VCaP (cell line): ENCODE results near the gene NCSTN.

Source experiments
- H3K27ac ChIP-seq: fragments of 450-650 bp; 2 replicates; pipeline ENCODE4 v1.5.1; 2017
- TF ChIP-seq, protein P1 (sequence below): fragments of 450-650 bp; conservative IDR thresholded peaks from 2 replicates; pipeline ENCODE4 v1.5.1; 2017; ENCODE audit warnings: mild to moderate bottlenecking, moderate library complexity

NCSTN gene

DNA sequence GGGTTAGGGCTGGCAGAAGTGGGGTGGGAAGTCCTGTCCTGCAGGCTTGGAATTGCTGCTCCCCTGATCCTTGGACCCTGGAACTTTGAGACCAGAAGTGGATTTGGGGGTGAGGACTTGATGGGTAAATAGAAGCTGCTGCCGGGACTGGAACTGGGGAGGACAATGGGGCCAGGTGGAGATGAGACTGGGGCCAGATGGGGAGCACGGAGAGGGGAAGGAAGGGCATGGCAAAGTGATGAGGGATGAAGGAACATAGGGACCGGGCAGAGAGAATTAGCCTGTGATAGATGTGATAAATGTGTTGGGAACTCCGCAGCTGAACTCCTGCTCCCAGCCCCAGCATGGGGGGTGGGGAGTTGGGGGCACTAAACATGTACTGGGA is 24.3 kb downstream of the NCSTN start:
- no peak overlapping the region for H3K27ac ChIP-seq
- TF ChIP-seq, protein P1, sequence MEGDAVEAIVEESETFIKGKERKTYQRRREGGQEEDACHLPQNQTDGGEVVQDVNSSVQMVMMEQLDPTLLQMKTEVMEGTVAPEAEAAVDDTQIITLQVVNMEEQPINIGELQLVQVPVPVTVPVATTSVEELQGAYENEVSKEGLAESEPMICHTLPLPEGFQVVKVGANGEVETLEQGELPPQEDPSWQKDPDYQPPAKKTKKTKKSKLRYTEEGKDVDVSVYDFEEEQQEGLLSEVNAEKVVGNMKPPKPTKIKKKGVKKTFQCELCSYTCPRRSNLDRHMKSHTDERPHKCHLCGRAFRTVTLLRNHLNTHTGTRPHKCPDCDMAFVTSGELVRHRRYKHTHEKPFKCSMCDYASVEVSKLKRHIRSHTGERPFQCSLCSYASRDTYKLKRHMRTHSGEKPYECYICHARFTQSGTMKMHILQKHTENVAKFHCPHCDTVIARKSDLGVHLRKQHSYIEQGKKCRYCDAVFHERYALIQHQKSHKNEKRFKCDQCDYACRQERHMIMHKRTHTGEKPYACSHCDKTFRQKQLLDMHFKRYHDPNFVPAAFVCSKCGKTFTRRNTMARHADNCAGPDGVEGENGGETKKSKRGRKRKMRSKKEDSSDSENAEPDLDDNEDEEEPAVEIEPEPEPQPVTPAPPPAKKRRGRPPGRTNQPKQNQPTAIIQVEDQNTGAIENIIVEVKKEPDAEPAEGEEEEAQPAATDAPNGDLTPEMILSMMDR = no peak

DNA sequence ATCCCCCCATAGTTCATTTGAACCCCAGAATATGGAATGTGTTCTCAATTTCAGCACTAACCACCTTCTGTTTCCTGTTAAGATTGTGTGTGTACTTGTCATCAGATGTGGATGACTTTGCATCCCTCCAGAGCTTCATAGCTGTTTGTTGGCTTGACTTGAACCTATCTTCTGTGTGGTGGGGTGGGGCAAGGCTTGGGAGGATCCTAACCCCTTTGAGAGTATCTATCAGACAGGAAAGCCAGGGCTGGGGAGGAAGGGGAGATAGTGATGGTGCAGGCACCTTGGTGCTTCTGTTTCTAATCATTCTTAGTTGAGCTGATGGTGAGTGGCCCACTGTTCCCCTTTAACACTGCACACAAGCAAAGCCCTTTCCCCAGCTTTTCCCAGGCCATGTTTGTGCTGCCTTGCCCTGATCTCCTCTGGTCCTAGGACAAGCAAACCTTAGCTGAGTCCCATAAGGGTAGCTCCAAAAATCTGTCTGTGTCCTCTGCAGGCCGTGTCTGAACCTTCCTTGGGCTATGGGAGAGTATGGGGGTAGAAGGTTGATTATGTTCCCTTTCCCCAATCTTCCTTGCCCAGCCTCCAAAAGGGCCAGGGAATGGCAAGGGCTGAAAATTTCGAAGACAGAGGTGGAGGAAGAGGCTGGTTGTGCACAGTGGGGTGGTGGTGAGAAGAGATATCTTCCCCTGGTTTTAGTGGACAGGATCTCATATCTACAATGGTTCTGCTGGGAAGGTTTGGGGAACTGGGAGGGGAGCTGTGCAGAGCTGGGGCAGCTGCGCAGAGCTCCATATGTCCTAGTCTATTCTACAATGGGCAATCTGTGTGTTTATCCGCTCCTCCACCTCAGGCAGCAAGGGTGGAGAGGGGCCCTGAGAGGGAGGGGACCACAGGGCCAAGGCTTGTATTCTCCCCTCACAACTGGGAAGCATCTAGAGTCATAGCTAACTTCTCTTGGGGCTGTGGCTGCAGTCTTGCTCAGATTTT is 25.0 kb downstream of the NCSTN start:
- TF ChIP-seq, protein P1 = no peak
- no peak overlapping the region for H3K27ac ChIP-seq

DNA sequence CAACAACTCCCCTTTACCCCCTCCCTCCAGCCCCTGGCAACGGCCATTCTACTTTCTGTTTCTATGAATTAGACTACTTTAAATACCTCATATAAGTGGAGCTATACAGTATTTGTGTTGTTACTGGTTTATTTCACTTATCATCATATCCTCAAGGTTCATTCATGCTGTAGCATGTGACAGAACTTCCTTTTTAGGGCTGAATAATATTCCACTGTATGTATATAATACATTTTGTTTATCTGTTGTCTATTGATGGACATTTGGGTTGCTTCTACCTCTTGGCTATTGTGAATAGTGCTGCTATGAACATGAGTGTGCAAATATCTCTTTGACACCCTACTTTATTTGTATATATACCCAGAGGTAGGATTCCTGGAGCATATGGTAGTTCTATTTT is 25.9 kb downstream of the NCSTN start:
- H3K27ac ChIP-seq = no peak overlapping the region
- TF ChIP-seq, protein P1 = no peak

DNA sequence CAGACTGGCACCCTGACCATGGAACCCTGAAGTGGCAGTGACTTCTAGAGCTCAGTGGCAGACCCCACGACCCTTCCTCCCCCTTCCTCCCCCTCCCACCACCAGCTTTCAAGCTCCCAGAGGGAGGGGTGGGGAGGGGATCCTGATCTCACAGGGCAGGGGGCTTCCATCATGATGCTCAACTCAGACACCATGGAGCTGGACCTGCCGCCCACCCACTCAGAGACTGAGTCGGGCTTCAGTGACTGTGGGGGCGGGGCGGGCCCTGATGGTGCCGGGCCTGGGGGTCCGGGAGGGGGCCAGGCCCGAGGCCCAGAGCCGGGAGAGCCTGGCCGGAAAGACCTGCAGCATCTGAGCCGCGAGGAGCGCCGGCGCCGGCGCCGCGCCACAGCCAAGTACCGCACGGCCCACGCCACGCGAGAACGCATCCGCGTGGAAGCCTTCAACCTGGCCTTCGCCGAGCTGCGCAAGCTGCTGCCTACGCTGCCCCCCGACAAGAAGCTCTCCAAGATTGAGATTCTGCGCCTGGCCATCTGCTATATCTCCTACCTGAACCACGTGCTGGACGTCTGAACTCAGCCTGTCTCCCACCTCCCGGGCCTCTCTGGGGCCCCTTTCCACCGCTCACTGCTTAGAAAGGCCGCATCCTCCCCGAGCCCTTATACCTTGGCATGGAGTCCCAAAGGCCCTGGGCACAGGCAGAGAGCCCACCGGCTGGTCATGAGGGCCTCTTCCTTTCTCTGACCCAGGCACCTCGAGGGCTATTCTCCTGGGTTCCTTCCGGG is 27.6 kb downstream of the NCSTN start:
- TF ChIP-seq, protein P1 = no peak
- H3K27ac ChIP-seq = no peak overlapping the region

DNA sequence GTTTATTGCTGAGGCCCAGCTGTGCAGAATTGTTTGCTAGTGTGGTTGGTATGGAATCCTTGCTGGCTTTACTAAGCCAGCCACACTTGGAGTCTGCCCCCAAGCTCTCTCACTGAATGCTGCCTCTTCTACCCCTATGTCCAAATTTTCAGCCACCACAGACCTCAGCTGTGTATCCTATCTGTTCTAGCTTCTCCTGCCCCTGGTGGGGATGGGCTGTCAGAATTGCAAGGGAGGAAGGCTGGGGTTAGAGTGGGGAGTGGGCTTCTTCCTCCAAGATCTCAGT is 28.1 kb downstream of the NCSTN start:
- no peak overlapping the region for H3K27ac ChIP-seq
- TF ChIP-seq, protein P1 = no peak

DNA sequence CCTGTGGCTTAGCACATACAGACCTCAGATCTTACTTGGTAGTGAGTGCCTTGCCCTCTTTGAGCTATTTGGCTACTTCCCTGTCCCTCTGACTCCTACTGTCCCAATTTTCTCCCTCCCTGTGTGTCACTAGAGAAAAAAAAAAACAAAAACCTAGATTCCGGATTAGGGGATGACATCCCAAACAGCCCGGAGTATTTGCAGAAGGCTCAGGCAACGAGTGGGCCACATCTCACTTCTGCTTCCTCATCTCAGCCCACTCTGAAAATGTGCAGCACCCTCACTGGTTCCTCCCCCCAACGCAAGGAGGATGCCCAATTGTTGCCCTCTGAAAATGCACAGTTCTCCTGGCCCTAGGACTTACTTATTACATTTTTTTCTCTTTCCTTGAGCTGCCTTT is 28.6 kb downstream of the NCSTN start:
- no peak overlapping the region for H3K27ac ChIP-seq
- TF ChIP-seq, protein P1 = no peak

DNA sequence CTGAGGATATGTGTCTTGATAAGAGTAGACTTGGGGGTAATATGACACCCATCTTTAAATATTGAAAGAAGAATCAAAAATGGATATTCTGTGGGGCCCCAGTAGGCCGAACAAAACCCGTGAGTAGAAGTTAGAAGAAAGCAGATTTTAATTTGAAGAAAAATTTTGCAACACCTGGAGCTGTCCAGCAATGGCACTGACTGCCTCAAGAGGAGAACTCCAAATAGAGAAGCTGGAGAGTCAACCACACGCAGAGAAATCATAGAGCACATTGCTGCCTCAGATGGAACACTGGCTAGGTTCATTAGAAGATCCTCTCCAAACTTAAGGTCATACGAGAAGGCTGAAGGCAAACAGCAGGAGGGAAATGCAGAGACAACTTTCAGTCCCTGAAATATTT is 30.5 kb downstream of the NCSTN start:
- no peak overlapping the region for H3K27ac ChIP-seq
- TF ChIP-seq, protein P1 = no peak
